Activated CD4-positive, alpha-beta T cell treated with anti-CD3 and anti-CD28 coated beads, Interleukin-2, amount 10 ng/mL, durations not matched to agents 24 days and 14 days (primary cell): Measurements from ENCODE around the gene RGR. TPM values are rescaled to one million over a fixed set of nuclear protein-coding genes. Genes with fewer than 3 reads are reported as not detected.
"Not testable (repeated sequence)": the region's sequence is repeated elsewhere in the genome, so short reads cannot be mapped to it uniquely, and the experiment has no call there.

ENCODE experiments used
- DNase-seq: peaks from one replicate; pipeline ENCODE4 v3.0.0; 2022
- H3K27ac Mint-ChIP-seq: one replicate; pipeline ENCODE4 v1.8.0; 2022; ENCODE audit warnings: mild to moderate bottlenecking, mixed read lengths
- H3K27me3 Mint-ChIP-seq: one replicate; pipeline ENCODE4 v1.8.0; 2022; ENCODE audit warnings: mixed read lengths
- H3K36me3 Mint-ChIP-seq: one replicate; pipeline ENCODE4 v1.8.0; 2022; ENCODE audit warnings: low read depth, mild to moderate bottlenecking, mixed read lengths
- H3K4me1 Mint-ChIP-seq: one replicate; pipeline ENCODE4 v1.8.0; 2021; ENCODE audit warnings: mixed read lengths
- H3K4me3 Mint-ChIP-seq: one replicate; pipeline ENCODE4 v1.8.0; 2022; ENCODE audit warnings: mild to moderate bottlenecking, moderate library complexity, mixed read lengths
- H3K9me3 Mint-ChIP-seq: one replicate; pipeline ENCODE4 v1.8.0; 2021; ENCODE audit warnings: mixed read lengths
- intact Hi-C: fragments of 100-400 bp; cut with micrococcal nuclease; formaldehyde crosslinking; loops from one replicate; pipeline ENCODE4 v1.15.1; 2023
- total RNA-seq: library from RNA; stranded (reverse); gene quantifications from 2 replicates; pipeline ENCODE4 v1.2.3, GENCODE V29; 2022

Gene RGR
- total RNA-seq, 1 donor from 2014 or later, result not detected

GRCh38 chr10:84257343-84258020 lies 12.6 kb downstream of the RGR start:
- intact Hi-C loops, result no loop called here
- peaks cover 15% of the 10 kb centered on the region for H3K27me3 Mint-ChIP-seq
- no peaks in the 10 kb centered on the region for H3K36me3 Mint-ChIP-seq
- DNase-seq, result no peak
- no peaks in the 10 kb centered on the region for H3K9me3 Mint-ChIP-seq
- no peak overlapping the region for H3K4me3 Mint-ChIP-seq
- H3K27ac Mint-ChIP-seq, result no peak overlapping the region
- H3K4me1 Mint-ChIP-seq, result peaks cover 2% of the 10 kb centered on the region

- no peak overlapping the region for H3K4me3 Mint-ChIP-seq
- DNase-seq, result no peak
- intact Hi-C loops, result no loop called here
- H3K4me1 Mint-ChIP-seq, result peaks cover 2% of the 10 kb centered on the region
- H3K36me3 Mint-ChIP-seq, result no peaks in the 10 kb centered on the region
- H3K27ac Mint-ChIP-seq, result no peak overlapping the region
- H3K27me3 Mint-ChIP-seq, result peaks cover 15% of the 10 kb centered on the region
- no peaks in the 10 kb centered on the region for H3K9me3 Mint-ChIP-seq
Observed at GRCh38 chr10:84258034-84258695, 13.3 kb downstream of the RGR start.

- H3K9me3 Mint-ChIP-seq, result no peaks in the 10 kb centered on the region
- H3K36me3 Mint-ChIP-seq, result no peaks in the 10 kb centered on the region
- DNase-seq, result no peak
- no peak overlapping the region for H3K27ac Mint-ChIP-seq
- H3K4me3 Mint-ChIP-seq, result no peak overlapping the region
- H3K27me3 Mint-ChIP-seq, result peaks cover 16% of the 10 kb centered on the region
- intact Hi-C loops, result no loop called here
- H3K4me1 Mint-ChIP-seq, result peaks cover 7% of the 10 kb centered on the region
Observed at GRCh38 chr10:84261236-84261915, 16.5 kb downstream of the RGR start.

- no peak for DNase-seq
- intact Hi-C loops, result no loop called here
- Mint-ChIP-seq H3K36me3 (no peaks in the 10 kb centered on the region), H3K27me3 (peaks cover 16% of the 10 kb centered on the region), H3K27ac (no peak overlapping the region), H3K9me3 (no peaks in the 10 kb centered on the region), H3K4me1 (peaks cover 10% of the 10 kb centered on the region), H3K4me3 (no peak overlapping the region)
Observed at GRCh38 chr10:84262190-84262956, 17.5 kb downstream of the RGR start.

- H3K4me1 Mint-ChIP-seq, result peaks cover 16% of the 10 kb centered on the region
- no peaks in the 10 kb centered on the region for H3K36me3 Mint-ChIP-seq
- peaks cover 17% of the 10 kb centered on the region for H3K27me3 Mint-ChIP-seq
- H3K9me3 Mint-ChIP-seq, result no peaks in the 10 kb centered on the region
- H3K27ac Mint-ChIP-seq, result no peak overlapping the region
- DNase-seq, result no peak
- no peak overlapping the region for H3K4me3 Mint-ChIP-seq
- intact Hi-C loops, result loop anchor here (1.0 kb wide), 2 partner anchors 112 to 274 kb away; no protein-coding TSS in a partner anchor
Observed at GRCh38 chr10:84263716-84264115, 18.9 kb downstream of the RGR start.

- DNase-seq, result peak; percentile 91
- peaks cover 16% of the 10 kb centered on the region for H3K4me1 Mint-ChIP-seq
- no peaks in the 10 kb centered on the region for H3K9me3 Mint-ChIP-seq
- no peaks in the 10 kb centered on the region for H3K36me3 Mint-ChIP-seq
- H3K27me3 Mint-ChIP-seq, result peaks cover 20% of the 10 kb centered on the region
- H3K4me3 Mint-ChIP-seq, result no peak overlapping the region
- intact Hi-C loops, result loop anchor here (1.0 to 5.0 kb wide), 3 partner anchors 43 to 273 kb away; no protein-coding TSS in a partner anchor
- no peak overlapping the region for H3K27ac Mint-ChIP-seq
Observed at GRCh38 chr10:84264611-84265141, 19.8 kb downstream of the RGR start.

GRCh38 chr10:84265418-84265817 lies 20.6 kb downstream of the RGR start:
- H3K4me1 Mint-ChIP-seq, result peaks cover 17% of the 10 kb centered on the region
- H3K27ac Mint-ChIP-seq, result no peak overlapping the region
- peaks cover 17% of the 10 kb centered on the region for H3K27me3 Mint-ChIP-seq
- intact Hi-C loops, result loop anchor here (5.0 kb wide), 1 partner anchor 42 kb away; no protein-coding TSS in a partner anchor
- no peaks in the 10 kb centered on the region for H3K36me3 Mint-ChIP-seq
- no peak for DNase-seq
- H3K9me3 Mint-ChIP-seq, result no peaks in the 10 kb centered on the region
- no peak overlapping the region for H3K4me3 Mint-ChIP-seq

GRCh38 chr10:84267503-84268126 lies 22.8 kb downstream of the RGR start:
- Mint-ChIP-seq H3K4me3 (no peak overlapping the region), H3K9me3 (no peaks in the 10 kb centered on the region), H3K27me3 (peaks cover 17% of the 10 kb centered on the region), H3K36me3 (no peaks in the 10 kb centered on the region), H3K27ac (peak overlapping the region; percentile 13), H3K4me1 (peaks cover 21% of the 10 kb centered on the region)
- intact Hi-C loops, result loop anchor here (1.0 to 5.0 kb wide), 2 partner anchors 40 to 63 kb away; no protein-coding TSS in a partner anchor
- DNase-seq, result peak; percentile 91

- Mint-ChIP-seq H3K4me3 (no peak overlapping the region), H3K36me3 (no peaks in the 10 kb centered on the region), H3K27me3 (peaks cover 12% of the 10 kb centered on the region), H3K9me3 (no peaks in the 10 kb centered on the region), H3K27ac (no peak overlapping the region), H3K4me1 (peaks cover 21% of the 10 kb centered on the region)
- intact Hi-C loops, result loop anchor here (5.0 kb wide), 1 partner anchor 38 kb away; no protein-coding TSS in a partner anchor
- DNase-seq, result no peak
Observed at GRCh38 chr10:84269162-84269561, 24.3 kb downstream of the RGR start.

- Mint-ChIP-seq H3K9me3 (no peaks in the 10 kb centered on the region), H3K36me3 (no peaks in the 10 kb centered on the region), H3K4me3 (no peak overlapping the region), H3K27ac (no peak overlapping the region), H3K4me1 (peaks cover 17% of the 10 kb centered on the region), H3K27me3 (peaks cover 9% of the 10 kb centered on the region)
- intact Hi-C loops, result loop anchor here (5.0 kb wide), 1 partner anchor 38 kb away; no protein-coding TSS in a partner anchor
- no peak for DNase-seq
Observed at GRCh38 chr10:84269773-84270172, 24.9 kb downstream of the RGR start.

GRCh38 chr10:84270708-84271107 lies 25.9 kb downstream of the RGR start:
- peaks cover 16% of the 10 kb centered on the region for H3K4me1 Mint-ChIP-seq
- intact Hi-C loops, result no loop called here
- no peak for DNase-seq
- no peaks in the 10 kb centered on the region for H3K36me3 Mint-ChIP-seq
- no peak overlapping the region for H3K27ac Mint-ChIP-seq
- no peaks in the 10 kb centered on the region for H3K9me3 Mint-ChIP-seq
- H3K27me3 Mint-ChIP-seq, result peaks cover 11% of the 10 kb centered on the region
- H3K4me3 Mint-ChIP-seq, result no peak overlapping the region

- H3K36me3 Mint-ChIP-seq, H3K4me3 Mint-ChIP-seq, H3K27ac Mint-ChIP-seq, intact Hi-C loops, H3K9me3 Mint-ChIP-seq, H3K4me1 Mint-ChIP-seq: not testable (repeated sequence)
- peak; percentile 17 for DNase-seq
- peaks cover 39% of the 10 kb centered on the region for H3K27me3 Mint-ChIP-seq
Observed at GRCh38 chr10:84279876-84280475, 35.1 kb downstream of the RGR start.
